IMR-90 (cell line): ENCODE measurements around the gene ZNF84. TPM values are rescaled to one million over a fixed set of nuclear protein-coding genes. Genes with fewer than 3 reads are reported as not detected.
A peak's percentile ranks its signal among the peaks of the same experiment; 100 is the strongest.

Experiments
- ATAC-seq: fragments of 200-7000 bp; cut with Tn5 transposase; 2 replicates; pipeline ENCODE4 v1.9.1; 2020; ENCODE audit warnings: low read depth, mild to moderate bottlenecking, moderate library complexity
- BruUV-seq: library from RNA; stranded (reverse); fragments of 400-500 nt; replicated peaks from 2 replicates; lab custom pipeline; 2021; lab: Mats Ljungman, UMichigan
- CTCF ChIA-PET: fragments of 300-600 bp; formaldehyde crosslinking; extraction: SDS; loops from one replicate; lab custom pipeline; 2021; ENCODE audit warnings: antibody characterized with exemption; lab: Yijun Ruan, JAX
- POLR2A ChIA-PET: fragments of 300-600 bp; sonication (Branson Sonifier 250); formaldehyde crosslinking; loops from one replicate; lab custom pipeline; 2022; ENCODE audit warnings: antibody characterized with exemption; ENCODE audit not compliant: unreplicated experiment; lab: Charles Lee
- DNase-seq: peaks from one replicate; pipeline ENCODE4 v3.0.0; 2013
- H2AFZ ChIP-seq: replicated peaks from 2 replicates; pipeline ENCODE3; 2013; ENCODE audit warnings: low read length, mild to moderate bottlenecking; ENCODE audit not compliant: poor library complexity
- H2AK5ac ChIP-seq: 2 replicates; pipeline ENCODE4 v1.6.1; 2013; ENCODE audit warnings: low read depth, low read length, inconsistent platforms
- H2AK9ac ChIP-seq: replicated peaks from 2 replicates; pipeline ENCODE3; 2013; ENCODE audit warnings: mild to moderate bottlenecking, low read depth, low read length, moderate library complexity; ENCODE audit not compliant: poor library complexity
- H2BK120ac ChIP-seq: 2 replicates; pipeline ENCODE4 v1.6.1; 2013; ENCODE audit warnings: low read depth, low read length, inconsistent platforms
- H2BK15ac ChIP-seq: 3 replicates; pipeline ENCODE4 v1.6.1; 2013; ENCODE audit warnings: low read depth, low read length, inconsistent platforms
- H2BK20ac ChIP-seq: 2 replicates; pipeline ENCODE4 v1.6.1; 2013; ENCODE audit warnings: low read depth, mild to moderate bottlenecking, inconsistent platforms, low read length, moderate library complexity
- H2BK5ac ChIP-seq: 2 replicates; pipeline ENCODE4 v1.6.1; 2013; ENCODE audit warnings: mild to moderate bottlenecking, low read depth, low read length, inconsistent platforms; ENCODE audit not compliant: poor library complexity, severe bottlenecking
- H3K14ac ChIP-seq: replicated peaks from 2 replicates; pipeline ENCODE4 v1.6.1; 2013; ENCODE audit warnings: low read depth, low read length, inconsistent platforms
- H3K18ac ChIP-seq: 2 replicates; pipeline ENCODE4 v1.6.1; 2013; ENCODE audit warnings: low read depth, low read length, control low read depth
- H3K23ac ChIP-seq: 2 replicates; pipeline ENCODE4 v1.6.1; 2013; ENCODE audit warnings: low read depth, low read length, inconsistent platforms
- H3K27ac ChIP-seq: 2 replicates; pipeline ENCODE4 v1.5.1; 2013; ENCODE audit warnings: mild to moderate bottlenecking, control low read depth, low read length; ENCODE audit not compliant: insufficient read depth
- H3K27me3 ChIP-seq: 2 replicates; pipeline ENCODE4 v1.6.1; 2013; ENCODE audit warnings: low read length; ENCODE audit not compliant: control insufficient read depth, insufficient read depth
- H3K36me3 ChIP-seq: 2 replicates; pipeline ENCODE4 v1.6.1; 2013; ENCODE audit warnings: low read length, mixed read lengths; ENCODE audit not compliant: control insufficient read depth, insufficient read depth
- H3K4ac ChIP-seq: 2 replicates; pipeline ENCODE4 v1.6.1; 2013; ENCODE audit warnings: low read depth, low read length, inconsistent platforms
- H3K4me1 ChIP-seq: 2 replicates; pipeline ENCODE4 v1.6.1; 2013; ENCODE audit warnings: low read length, mixed read lengths; ENCODE audit not compliant: control insufficient read depth, insufficient read depth
- H3K4me2 ChIP-seq: 2 replicates; pipeline ENCODE4 v1.6.1; 2013; ENCODE audit warnings: low read depth, mild to moderate bottlenecking, control low read depth, low read length, moderate library complexity
- H3K4me3 ChIP-seq: 2 replicates; pipeline ENCODE4 v1.5.1; 2013; ENCODE audit warnings: low read depth, mild to moderate bottlenecking, control low read depth, low read length, moderate library complexity; ENCODE audit not compliant: insufficient read depth
- H3K56ac ChIP-seq: 2 replicates; pipeline ENCODE4 v1.6.1; 2013; ENCODE audit warnings: low read length, inconsistent platforms; ENCODE audit not compliant: insufficient read depth; ENCODE audit errors: extremely low read depth
- H3K79me1 ChIP-seq, 2 experiments: 2 replicates each; pipeline ENCODE4 v1.6.1; 2013; ENCODE audit warnings: low read length in 2 of 2, inconsistent platforms in 1 of 2, low read depth in 1 of 2
- H3K9ac ChIP-seq: 2 replicates; pipeline ENCODE4 v1.6.1; 2013; ENCODE audit warnings: low read depth, low read length, control low read depth
- H3K9me1 ChIP-seq: 2 replicates; pipeline ENCODE4 v1.6.1; 2013; ENCODE audit warnings: low read length, inconsistent platforms; ENCODE audit not compliant: insufficient read depth
- H3K9me3 ChIP-seq: 2 replicates; pipeline ENCODE4 v1.6.1; 2013; ENCODE audit warnings: low read length; ENCODE audit not compliant: control insufficient read depth, insufficient read depth
- H4K20me1 ChIP-seq: 2 replicates; pipeline ENCODE4 v1.6.1; 2013; ENCODE audit warnings: low read length, inconsistent platforms; ENCODE audit not compliant: insufficient read depth
- H4K5ac ChIP-seq: 2 replicates; pipeline ENCODE4 v1.6.1; 2013; ENCODE audit warnings: mild to moderate bottlenecking, low read depth, low read length, control low read depth
- H4K8ac ChIP-seq, 2 experiments: 2 replicates each; pipeline ENCODE4 v1.6.1; 2013; ENCODE audit warnings: low read depth in 2 of 2, low read length in 2 of 2, control low read depth in 1 of 2, inconsistent platforms in 1 of 2
- H4K91ac ChIP-seq: 2 replicates; pipeline ENCODE4 v1.6.1; 2013; ENCODE audit warnings: low read depth, low read length, inconsistent platforms; ENCODE audit not compliant: insufficient read depth
- MAZ ChIP-seq: IDR thresholded peaks from 2 replicates; pipeline ENCODE4 v1.6.1; 2012; ENCODE audit warnings: low read depth, mild to moderate bottlenecking, low read length, improper control_type of control experiment, moderate library complexity, borderline replicate concordance
- RFX5 ChIP-seq: IDR thresholded peaks from 2 replicates; pipeline ENCODE4 v1.8.0; 2012; ENCODE audit warnings: low read depth, mild to moderate bottlenecking, low read length, moderate library complexity
- WGBS, 2 experiments: methylation state at CpG; one replicate each; pipeline versions ENCODE4 v1.1.5 to v1.1.7; 2013; ENCODE audit warnings: missing lambda C conversion rate in 2 of 2; ENCODE audit not compliant: insufficient read length in 1 of 2; ENCODE audit errors: extremely low coverage in 2 of 2; 5-methylcytosine and 5-hydroxymethylcytosine counted together
- dilution Hi-C: fragments of 300-500 bp; cut with HindIII; formaldehyde crosslinking; loops from one replicate; pipeline ENCODE4 v1.14.3; 2018; ENCODE audit warnings: low sequenced_read_pairs; ENCODE audit not compliant: unreplicated experiment
- in situ Hi-C: fragments of 300-500 bp; cut with MboI; formaldehyde crosslinking; loops from 3 replicates; pipeline ENCODE4 v1.14.3; 2019; ENCODE audit warnings: low sequenced_read_pairs, inconsistent platforms, mixed read lengths
- intact Hi-C: fragments of 100-400 bp; cut with micrococcal nuclease; formaldehyde crosslinking; loops from 2 replicates; pipeline ENCODE4 v1.10.0; 2022
- polyA plus RNA-seq, 3 experiments: library from polyadenylated mRNA; depleted of rRNA; stranded (reverse); fragments of >200 nt; gene quantifications; 2 replicates each; pipeline ENCODE4 v1.2.3, GENCODE V29; 2012; ENCODE audit warnings: low replicate concordance in 1 of 3
- total RNA-seq: library from RNA; depleted of rRNA; stranded (reverse); fragments of >200 nt; gene quantifications from 2 replicates; pipeline ENCODE4 v1.2.3, GENCODE V29; 2012

Gene ZNF84
- total and polyA plus RNA-seq, 2 of the 4 experiments (the other 2 are of a cell fraction): 14.9 to 38.5 TPM

DNA sequence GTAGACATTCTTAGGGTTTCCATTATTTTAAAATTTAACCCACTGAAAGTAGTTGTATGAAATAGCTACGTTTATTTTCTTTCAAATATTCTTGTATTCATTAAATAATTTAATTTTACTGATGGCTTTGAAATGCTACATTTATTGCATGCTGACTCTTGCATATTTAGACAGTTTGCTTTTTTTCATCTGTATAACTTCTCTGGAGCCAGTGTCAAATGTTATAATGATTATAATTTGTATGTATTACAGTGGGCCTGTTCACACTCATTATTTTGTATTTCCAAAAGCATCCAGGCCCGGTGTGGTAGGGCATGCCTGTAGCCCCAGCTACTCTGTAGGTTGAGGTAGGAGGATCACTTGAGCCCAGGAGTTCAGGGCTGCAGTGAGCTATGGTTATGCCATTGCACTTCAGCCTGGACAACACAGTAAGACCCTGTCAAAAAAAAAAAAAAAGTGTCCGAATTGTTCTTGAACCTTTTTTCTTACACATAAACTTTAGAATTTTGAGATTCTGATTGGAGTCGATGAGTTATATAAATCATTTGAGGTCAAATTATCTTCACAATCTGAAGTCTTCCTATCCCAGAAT lies 905 bp downstream of the ZNF84 start:
- Histone ChIP-seq H3K18ac (no peak overlapping the region), H3K4ac (no peak overlapping the region), H2AK5ac (no peak overlapping the region), H3K14ac (no peak overlapping the region), H2BK5ac (no peak overlapping the region), H3K27me3 (no peaks in the 10 kb centered on the region), H4K5ac (no peak overlapping the region), H3K4me2 (peak overlapping the region; percentile 83), H3K23ac (no peak overlapping the region), H3K79me1 (peaks cover 5 to 6% of the 10 kb centered on the region in 2 experiments; a peak in 3 of 4 replicates), H3K9me3 (peaks cover 41% of the 10 kb centered on the region), H3K4me1 (no peaks in the 10 kb centered on the region), H3K56ac (no peak overlapping the region), H3K9ac (0 out of 2 replicates have a peak overlapping the region, but pooled peaks have one; percentile 41), H4K91ac (no peak overlapping the region), H3K36me3 (peaks cover 23% of the 10 kb centered on the region), H2BK15ac (no peak overlapping the region), H2AFZ (no peak overlapping the region), H4K20me1 (no peaks in the 10 kb centered on the region), H2AK9ac (no peak overlapping the region), H3K9me1 (no peaks in the 10 kb centered on the region), H3K4me3 (peak overlapping the region; percentile 52), H4K8ac (no peak overlapping the region), H3K27ac (no peak overlapping the region), H2BK20ac (no peak overlapping the region), H2BK120ac (no peak overlapping the region)
- no TSS peak for BruUV-seq
- CTCF ChIA-PET: no interaction called here
- intact Hi-C loops (no loop called here), in situ Hi-C loops (no loop called here), dilution Hi-C loops (no loop called here)
- ATAC-seq (no peak), DNase-seq (no peak)
- POLR2A ChIA-PET: interaction anchor here (0.6 kb wide), 2 partner anchors 42 to 80 kb away, joined by 4 to 7 read pairs; no protein-coding TSS in a partner anchor
- TF ChIP-seq MAZ: no peak
- no peak for TF ChIP-seq RFX5
- no CpG with 5 or more reads among the region's 4 CpGs for WGBS, 2 experiments
